HepG2 (cell line): ENCODE data around the gene KLHL21. TPM values are rescaled to one million over a fixed set of nuclear protein-coding genes. Genes with fewer than 3 reads are reported as not detected.
A peak's percentile ranks its signal among the peaks of the same experiment; 100 is the strongest.

Experiments used
- BRD4 ChIP-seq: sonication (generic); formaldehyde crosslinking; IDR thresholded peaks from 2 replicates; pipeline ENCODE4 v1.4.0; 2020; ENCODE audit warnings: missing genetic modification reagents
- DNMT3B ChIP-seq: conservative IDR thresholded peaks from 2 replicates; pipeline ENCODE4 v1.6.1; 2016; ENCODE audit warnings: missing biosample characterization, control low read depth
- HES4 ChIP-seq: sonication (generic); formaldehyde crosslinking; IDR thresholded peaks from 2 replicates; pipeline ENCODE4 v1.9.0; 2021; ENCODE audit warnings: mild to moderate bottlenecking, missing genetic modification reagents, borderline replicate concordance
- HNF4G ChIP-seq, 2 experiments: sonication (generic) in 1 of 2; formaldehyde crosslinking in 1 of 2; IDR thresholded peaks; 2 replicates each; pipeline versions ENCODE4 v1.4.0 to v1.6.1; 2011 to 2020; ENCODE audit warnings: borderline replicate concordance in 2 of 2, low read depth in 2 of 2, mild to moderate bottlenecking in 2 of 2, low read length in 1 of 2, missing genetic modification reagents in 1 of 2, moderate library complexity in 1 of 2
- KDM1A ChIP-seq: IDR thresholded peaks from 2 replicates; pipeline ENCODE4 v1.6.1; 2016; ENCODE audit warnings: missing compliant biosample characterization
- MED1 ChIP-seq: sonication (generic); formaldehyde crosslinking; IDR thresholded peaks from 2 replicates; pipeline ENCODE4 v1.4.0; 2020; ENCODE audit warnings: missing genetic modification reagents
- NFYB ChIP-seq: sonication (generic); formaldehyde crosslinking; IDR thresholded peaks from 2 replicates; pipeline ENCODE4 v1.4.0; 2020; ENCODE audit warnings: missing genetic modification reagents
- PHF21A ChIP-seq: sonication (generic); formaldehyde crosslinking; IDR thresholded peaks from 2 replicates; pipeline ENCODE4 v1.5.0; 2020; ENCODE audit warnings: mild to moderate bottlenecking, missing genetic modification reagents
- SALL1 ChIP-seq: sonication (generic); formaldehyde crosslinking; IDR thresholded peaks from 2 replicates; pipeline ENCODE4 v1.8.0; 2022; ENCODE audit warnings: mild to moderate bottlenecking, missing genetic modification reagents
- YEATS4 ChIP-seq: sonication (generic); formaldehyde crosslinking; IDR thresholded peaks from 2 replicates; pipeline ENCODE4 v1.4.0; 2020; ENCODE audit warnings: missing genetic modification reagents, borderline replicate concordance
- ZNF180 ChIP-seq: sonication (generic); formaldehyde crosslinking; IDR thresholded peaks from 2 replicates; pipeline ENCODE4 v1.4.0; 2020; ENCODE audit warnings: low read depth, missing genetic modification reagents, borderline replicate concordance
- ZNF207 ChIP-seq: fragments of 450-650 bp; IDR thresholded peaks from 2 replicates; pipeline ENCODE4 v1.6.1; 2016; ENCODE audit warnings: antibody characterized with exemption, borderline replicate concordance
- ZNF333 ChIP-seq: sonication (generic); formaldehyde crosslinking; IDR thresholded peaks from 2 replicates; pipeline ENCODE4 v1.4.0; 2020; ENCODE audit warnings: mild to moderate bottlenecking, missing genetic modification reagents, borderline replicate concordance
- ZNF441 ChIP-seq: sonication (generic); formaldehyde crosslinking; IDR thresholded peaks from 2 replicates; pipeline ENCODE4 v1.7.0; 2021; ENCODE audit warnings: missing genetic modification reagents, borderline replicate concordance
- ZNF616 ChIP-seq: sonication (generic); formaldehyde crosslinking; IDR thresholded peaks from 2 replicates; pipeline ENCODE4 v1.5.0; 2020; ENCODE audit warnings: low read depth, mild to moderate bottlenecking, missing genetic modification reagents
- ZNF629 ChIP-seq: sonication (generic); formaldehyde crosslinking; conservative IDR thresholded peaks from 2 replicates; pipeline ENCODE4 v1.5.0; 2020; ENCODE audit warnings: missing genetic modification reagents
- polyA plus RNA-seq, 8 experiments: library from polyadenylated mRNA; depleted of rRNA in 3 of 8; stranded (reverse) in 7 of 8; unstranded in 1 of 8; fragments of >200 nt; fragmentation: Illumina TruSeq in 4 of 8; extraction: Trizol in 4 of 8; gene quantifications; 2 replicates each; pipeline versions ENCODE4 v1.2.1 to v1.2.3, GENCODE V29; 2011 to 2016; ENCODE audit warnings: low read depth in 4 of 8, missing spikeins in 1 of 8, mixed read lengths in 1 of 8; ENCODE audit not compliant: insufficient read depth in 1 of 8
- total RNA-seq, 5 experiments: library from RNA; depleted of rRNA; stranded (reverse); fragments of >200 nt; fragmentation: Illumina TruSeq; extraction: Trizol; gene quantifications; 2 replicates each; pipeline ENCODE4 v1.2.3, GENCODE V29; 2016; ENCODE audit warnings: low read depth in 1 of 5
- TF ChIP-seq, protein P1 (sequence below): IDR thresholded peaks from 2 replicates; pipeline ENCODE4 v1.6.1; 2018; ENCODE audit warnings: missing genetic modification reagents
- TF ChIP-seq, protein P2 (sequence below), 2 experiments: fragments of 450-650 bp in 1 of 2; sonication (generic) in 1 of 2; formaldehyde crosslinking; IDR thresholded peaks; 2 replicates each; pipeline versions ENCODE4 v1.5.0 to v1.8.0; 2020 to 2022; ENCODE audit warnings: mild to moderate bottlenecking in 1 of 2, missing genetic modification reagents in 1 of 2
- TF ChIP-seq, protein P3 (sequence below): sonication (generic); formaldehyde crosslinking; IDR thresholded peaks from 2 replicates; pipeline ENCODE4 v1.5.0; 2020; ENCODE audit warnings: missing genetic modification reagents
- TF ChIP-seq, protein P4 (sequence below): sonication (generic); formaldehyde crosslinking; conservative IDR thresholded peaks from 2 replicates; pipeline ENCODE4 v1.4.0; 2020; ENCODE audit warnings: missing genetic modification reagents
- TF ChIP-seq, protein P5 (sequence below): IDR thresholded peaks from 2 replicates; pipeline ENCODE4 v1.4.0; 2020; ENCODE audit warnings: mild to moderate bottlenecking, missing genetic modification reagents

The KLHL21 gene
- total and polyA plus RNA-seq, 2 of the 13 experiments (the other 11 are each of a cell fraction or from before 2014, with no cell fraction given), result 14.8 to 25.0 TPM

DNA sequence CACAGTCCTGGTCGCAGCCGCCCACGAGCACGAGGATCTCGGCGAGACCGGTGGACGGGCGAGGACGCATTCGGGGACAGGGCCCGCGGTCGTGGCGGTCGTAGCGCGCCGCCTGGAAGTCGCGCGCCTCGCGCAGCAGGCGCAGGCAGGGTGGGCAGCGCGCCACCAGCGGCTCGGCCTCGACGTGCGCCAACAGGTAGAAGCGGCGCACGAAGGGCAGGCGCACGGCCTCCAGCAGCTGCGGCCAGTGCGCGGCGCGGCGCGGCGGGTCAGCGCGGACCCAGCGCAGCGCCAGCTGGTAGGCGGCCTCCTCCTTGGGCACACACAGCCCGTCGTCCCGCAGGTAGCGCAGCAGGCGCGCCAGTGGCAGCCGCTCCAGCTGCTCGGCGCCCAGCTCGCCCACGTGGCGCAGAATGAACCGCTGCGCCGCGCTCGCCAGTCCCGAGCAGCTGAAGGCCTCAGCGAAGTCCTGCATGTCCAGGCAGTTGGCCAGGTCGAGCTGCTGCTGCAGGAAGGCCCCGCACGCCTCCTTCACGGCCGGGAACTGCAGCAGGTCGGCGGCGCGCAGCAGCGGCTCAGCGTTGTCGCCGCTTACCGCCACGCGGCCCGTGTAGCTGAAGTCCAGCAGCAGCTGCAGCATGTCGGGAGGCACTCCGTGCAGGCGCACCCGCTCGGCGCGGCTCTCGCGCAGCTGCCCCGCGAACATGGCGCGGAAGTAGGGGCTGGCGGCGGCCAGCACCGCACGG is 573 bp downstream of the KLHL21 start (continued):
- TF ChIP-seq, protein P1, sequence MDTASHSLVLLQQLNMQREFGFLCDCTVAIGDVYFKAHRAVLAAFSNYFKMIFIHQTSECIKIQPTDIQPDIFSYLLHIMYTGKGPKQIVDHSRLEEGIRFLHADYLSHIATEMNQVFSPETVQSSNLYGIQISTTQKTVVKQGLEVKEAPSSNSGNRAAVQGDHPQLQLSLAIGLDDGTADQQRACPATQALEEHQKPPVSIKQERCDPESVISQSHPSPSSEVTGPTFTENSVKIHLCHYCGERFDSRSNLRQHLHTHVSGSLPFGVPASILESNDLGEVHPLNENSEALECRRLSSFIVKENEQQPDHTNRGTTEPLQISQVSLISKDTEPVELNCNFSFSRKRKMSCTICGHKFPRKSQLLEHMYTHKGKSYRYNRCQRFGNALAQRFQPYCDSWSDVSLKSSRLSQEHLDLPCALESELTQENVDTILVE (CRISPR knock-in tag), result 0 out of 2 replicates have a peak, but pooled peaks have one; percentile 3
- TF ChIP-seq ZNF333 (CRISPR knock-in tag) (no peak; the same call in 1 of the 2 replicates), HNF4G (IDR thresholded peaks at IDR 0.05; ENCODE audit: borderline replicate concordance, low read depth, low read length) (no peak), HNF4G (CRISPR knock-in tag; IDR thresholded peaks at IDR 0.05; ENCODE audit: borderline replicate concordance, low read depth) (peak; percentile 9; the same call in 1 of the 2 replicates), SALL1 (CRISPR knock-in tag) (peak; percentile 30), KDM1A (CRISPR knock-in tag) (no peak), DNMT3B (CRISPR knock-in tag) (no peak), BRD4 (CRISPR knock-in tag) (peak; percentile 56), ZNF441 (no peak; the same call in 1 of the 2 replicates), YEATS4 (CRISPR knock-in tag) (peak; percentile 66; the same call in 1 of the 2 replicates), ZNF180 (CRISPR knock-in tag) (no peak), PHF21A (CRISPR knock-in tag) (no peak; the same call in 1 of the 2 replicates), ZNF616 (CRISPR knock-in tag) (peak; percentile 87), NFYB (CRISPR knock-in tag) (no peak), MED1 (peak; percentile 2; the same call in 1 of the 2 replicates), ZNF629 (CRISPR knock-in tag) (no peak), ZNF207 (no peak), HES4 (CRISPR knock-in tag) (peak; percentile 2; the same call in 1 of the 2 replicates)
- TF ChIP-seq, protein P2, sequence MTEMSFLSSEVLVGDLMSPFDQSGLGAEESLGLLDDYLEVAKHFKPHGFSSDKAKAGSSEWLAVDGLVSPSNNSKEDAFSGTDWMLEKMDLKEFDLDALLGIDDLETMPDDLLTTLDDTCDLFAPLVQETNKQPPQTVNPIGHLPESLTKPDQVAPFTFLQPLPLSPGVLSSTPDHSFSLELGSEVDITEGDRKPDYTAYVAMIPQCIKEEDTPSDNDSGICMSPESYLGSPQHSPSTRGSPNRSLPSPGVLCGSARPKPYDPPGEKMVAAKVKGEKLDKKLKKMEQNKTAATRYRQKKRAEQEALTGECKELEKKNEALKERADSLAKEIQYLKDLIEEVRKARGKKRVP (CRISPR knock-in tag; IDR thresholded peaks at IDR 0.05), result peak in 1 of 2 experiments; percentile 10; a peak in 1 of 4 replicates
- TF ChIP-seq, protein P3, sequence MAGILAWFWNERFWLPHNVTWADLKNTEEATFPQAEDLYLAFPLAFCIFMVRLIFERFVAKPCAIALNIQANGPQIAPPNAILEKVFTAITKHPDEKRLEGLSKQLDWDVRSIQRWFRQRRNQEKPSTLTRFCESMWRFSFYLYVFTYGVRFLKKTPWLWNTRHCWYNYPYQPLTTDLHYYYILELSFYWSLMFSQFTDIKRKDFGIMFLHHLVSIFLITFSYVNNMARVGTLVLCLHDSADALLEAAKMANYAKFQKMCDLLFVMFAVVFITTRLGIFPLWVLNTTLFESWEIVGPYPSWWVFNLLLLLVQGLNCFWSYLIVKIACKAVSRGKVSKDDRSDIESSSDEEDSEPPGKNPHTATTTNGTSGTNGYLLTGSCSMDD (CRISPR knock-in tag), result peak; percentile 79; the same call in 1 of the 2 replicates
- TF ChIP-seq, protein P4, sequence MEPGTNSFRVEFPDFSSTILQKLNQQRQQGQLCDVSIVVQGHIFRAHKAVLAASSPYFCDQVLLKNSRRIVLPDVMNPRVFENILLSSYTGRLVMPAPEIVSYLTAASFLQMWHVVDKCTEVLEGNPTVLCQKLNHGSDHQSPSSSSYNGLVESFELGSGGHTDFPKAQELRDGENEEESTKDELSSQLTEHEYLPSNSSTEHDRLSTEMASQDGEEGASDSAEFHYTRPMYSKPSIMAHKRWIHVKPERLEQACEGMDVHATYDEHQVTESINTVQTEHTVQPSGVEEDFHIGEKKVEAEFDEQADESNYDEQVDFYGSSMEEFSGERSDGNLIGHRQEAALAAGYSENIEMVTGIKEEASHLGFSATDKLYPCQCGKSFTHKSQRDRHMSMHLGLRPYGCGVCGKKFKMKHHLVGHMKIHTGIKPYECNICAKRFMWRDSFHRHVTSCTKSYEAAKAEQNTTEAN (CRISPR knock-in tag), result no peak; the same call in 1 of the 2 replicates
- TF ChIP-seq, protein P5, sequence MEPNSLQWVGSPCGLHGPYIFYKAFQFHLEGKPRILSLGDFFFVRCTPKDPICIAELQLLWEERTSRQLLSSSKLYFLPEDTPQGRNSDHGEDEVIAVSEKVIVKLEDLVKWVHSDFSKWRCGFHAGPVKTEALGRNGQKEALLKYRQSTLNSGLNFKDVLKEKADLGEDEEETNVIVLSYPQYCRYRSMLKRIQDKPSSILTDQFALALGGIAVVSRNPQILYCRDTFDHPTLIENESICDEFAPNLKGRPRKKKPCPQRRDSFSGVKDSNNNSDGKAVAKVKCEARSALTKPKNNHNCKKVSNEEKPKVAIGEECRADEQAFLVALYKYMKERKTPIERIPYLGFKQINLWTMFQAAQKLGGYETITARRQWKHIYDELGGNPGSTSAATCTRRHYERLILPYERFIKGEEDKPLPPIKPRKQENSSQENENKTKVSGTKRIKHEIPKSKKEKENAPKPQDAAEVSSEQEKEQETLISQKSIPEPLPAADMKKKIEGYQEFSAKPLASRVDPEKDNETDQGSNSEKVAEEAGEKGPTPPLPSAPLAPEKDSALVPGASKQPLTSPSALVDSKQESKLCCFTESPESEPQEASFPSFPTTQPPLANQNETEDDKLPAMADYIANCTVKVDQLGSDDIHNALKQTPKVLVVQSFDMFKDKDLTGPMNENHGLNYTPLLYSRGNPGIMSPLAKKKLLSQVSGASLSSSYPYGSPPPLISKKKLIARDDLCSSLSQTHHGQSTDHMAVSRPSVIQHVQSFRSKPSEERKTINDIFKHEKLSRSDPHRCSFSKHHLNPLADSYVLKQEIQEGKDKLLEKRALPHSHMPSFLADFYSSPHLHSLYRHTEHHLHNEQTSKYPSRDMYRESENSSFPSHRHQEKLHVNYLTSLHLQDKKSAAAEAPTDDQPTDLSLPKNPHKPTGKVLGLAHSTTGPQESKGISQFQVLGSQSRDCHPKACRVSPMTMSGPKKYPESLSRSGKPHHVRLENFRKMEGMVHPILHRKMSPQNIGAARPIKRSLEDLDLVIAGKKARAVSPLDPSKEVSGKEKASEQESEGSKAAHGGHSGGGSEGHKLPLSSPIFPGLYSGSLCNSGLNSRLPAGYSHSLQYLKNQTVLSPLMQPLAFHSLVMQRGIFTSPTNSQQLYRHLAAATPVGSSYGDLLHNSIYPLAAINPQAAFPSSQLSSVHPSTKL, result no peak; the same call in 1 of the 2 replicates
